H1 (cell line): ENCODE measurements around the gene WFDC5. TPM values are rescaled to one million over a fixed set of nuclear protein-coding genes. Genes with fewer than 3 reads are reported as not detected.

ENCODE experiments used
- CTCF ChIA-PET: fragments of 300-600 bp; sonication (Branson Sonifier 250); formaldehyde crosslinking; loops from one replicate; lab custom pipeline; 2021; ENCODE audit not compliant: partially characterized antibody; lab: Charles Lee
- POLR2A ChIA-PET: fragments of 300-600 bp; sonication (Branson Sonifier 250); formaldehyde crosslinking; loops from one replicate; lab custom pipeline; 2021; ENCODE audit warnings: inconsistent platforms; ENCODE audit not compliant: partially characterized antibody; lab: Charles Lee
- DNase-seq, 2 experiments: peaks; one replicate each; pipeline versions ENCODE4 v3.0.0 to v3.0.0-alpha.2; 2010 to 2022; ENCODE audit warnings: low spot score in 2 of 2, low read depth in 1 of 2, mixed read lengths in 1 of 2
- FAIRE-seq: peaks from 2 replicates; lab custom pipeline; 2011; peaks lifted over from hg19 to GRCh38; lab: Jason Lieb, UNC
- H2AFZ ChIP-seq: 2 replicates; pipeline ENCODE4 v1.8.1; 2012; ENCODE audit warnings: low read length, inconsistent platforms
- H2AK5ac ChIP-seq: 2 replicates; pipeline ENCODE4 v1.6.1; 2013; ENCODE audit warnings: low read depth, low read length
- H2BK120ac ChIP-seq: replicated peaks from 2 replicates; pipeline ENCODE3; 2013; ENCODE audit warnings: low read depth, low read length, inconsistent platforms
- H2BK12ac ChIP-seq: 2 replicates; pipeline ENCODE4 v1.6.1; 2013; ENCODE audit warnings: low read depth, low read length
- H2BK15ac ChIP-seq: 2 replicates; pipeline ENCODE4 v1.6.1; 2013; ENCODE audit warnings: low read length
- H2BK20ac ChIP-seq: 2 replicates; pipeline ENCODE4 v1.6.1; 2013; ENCODE audit warnings: low read length
- H2BK5ac ChIP-seq: 2 replicates; pipeline ENCODE4 v1.6.1; 2013; ENCODE audit warnings: low read depth, low read length
- H3K14ac ChIP-seq: 2 replicates; pipeline ENCODE4 v1.6.1; 2013; ENCODE audit warnings: inconsistent platforms; ENCODE audit not compliant: insufficient read length
- H3K18ac ChIP-seq: 2 replicates; pipeline ENCODE4 v1.6.1; 2013; ENCODE audit warnings: low read length; ENCODE audit errors: extremely low read depth
- H3K23ac ChIP-seq: 2 replicates; pipeline ENCODE4 v1.6.1; 2013; ENCODE audit warnings: inconsistent platforms; ENCODE audit not compliant: insufficient read length
- H3K23me2 ChIP-seq: 2 replicates; pipeline ENCODE4 v1.6.1; 2013; ENCODE audit warnings: low read depth, low read length
- H3K27ac ChIP-seq: 2 replicates; pipeline ENCODE4 v1.6.1; 2011; ENCODE audit warnings: low read depth, low read length, inconsistent platforms
- H3K27me3 ChIP-seq, 4 experiments: replicated peaks in 1 of 4; 1 replicate in 1 of 4; 2 replicates in 3 of 4; pipeline versions ENCODE4 v1.6.1 to v1.8.1; 2011 to 2013; ENCODE audit warnings: low read length in 3 of 4, mild to moderate bottlenecking in 3 of 4, inconsistent platforms in 2 of 4, mixed read lengths in 2 of 4, moderate library complexity in 1 of 4; ENCODE audit not compliant: control insufficient read depth in 3 of 4, insufficient read depth in 3 of 4; ENCODE audit errors: extremely low read depth in 1 of 4
- H3K36me3 ChIP-seq, 4 experiments: 2 replicates each; pipeline versions ENCODE4 v1.6.1 to v1.8.1; 2011 to 2013; ENCODE audit warnings: mild to moderate bottlenecking in 4 of 4, low read length in 3 of 4, moderate library complexity in 2 of 4, control low read depth in 1 of 4, inconsistent platforms in 1 of 4; ENCODE audit not compliant: insufficient read depth in 4 of 4, control insufficient read depth in 2 of 4
- H3K4ac ChIP-seq: replicated peaks from 2 replicates; pipeline ENCODE3; 2013; ENCODE audit warnings: low read length, low read depth, mixed read lengths, inconsistent platforms; ENCODE audit not compliant: insufficient read length
- H3K4me1 ChIP-seq, 4 experiments: replicated peaks in 1 of 4; 1 replicate in 1 of 4; 2 replicates in 3 of 4; pipeline versions ENCODE4 v1.6.1 to v1.8.1; 2011 to 2013; ENCODE audit warnings: low read length in 3 of 4, inconsistent platforms in 2 of 4, mixed read lengths in 1 of 4; ENCODE audit not compliant: insufficient read depth in 4 of 4, control insufficient read depth in 3 of 4
- H3K4me2 ChIP-seq, 2 experiments: 2 replicates each; pipeline versions ENCODE4 v1.6.1 to v1.8.1; 2011 to 2013; ENCODE audit warnings: low read depth in 2 of 2, low read length in 2 of 2, control low read depth in 1 of 2, inconsistent platforms in 1 of 2, mild to moderate bottlenecking in 1 of 2; ENCODE audit not compliant: insufficient read depth in 1 of 2
- H3K4me3 ChIP-seq, 4 experiments: fragments of 200-600, 300-600 bp in 1 of 4; sonication (generic), shearing (Covaris generic), sonication (Bioruptor Twin) in 1 of 4; 2 replicates each; pipeline versions ENCODE4 v1.5.1 to v1.8.1; 2011 to 2016; ENCODE audit warnings: low read length in 4 of 4, low read depth in 3 of 4, control low read depth in 2 of 4, inconsistent platforms in 2 of 4, mild to moderate bottlenecking in 2 of 4, mixed read lengths in 1 of 4, moderate library complexity in 1 of 4; ENCODE audit not compliant: insufficient read depth in 2 of 4; ENCODE audit errors: extremely low read depth in 1 of 4
- H3K56ac ChIP-seq: replicated peaks from 2 replicates; pipeline ENCODE3; 2013; ENCODE audit warnings: low read depth, mild to moderate bottlenecking, mixed read lengths, low read length, inconsistent platforms; ENCODE audit not compliant: insufficient read length
- H3K79me1 ChIP-seq: 2 replicates; pipeline ENCODE4 v1.6.1; 2013; ENCODE audit warnings: low read depth, low read length, control low read depth
- H3K79me2 ChIP-seq, 2 experiments: 2 replicates each; pipeline versions ENCODE4 v1.6.1 to v1.8.1; 2012 to 2013; ENCODE audit warnings: low read length in 2 of 2, mild to moderate bottlenecking in 2 of 2, inconsistent platforms in 1 of 2; ENCODE audit not compliant: insufficient read depth in 2 of 2, control insufficient read depth in 1 of 2
- H3K9ac ChIP-seq, 4 experiments: replicated peaks in 1 of 4; 1 replicate in 1 of 4; 2 replicates in 3 of 4; pipeline versions ENCODE4 v1.6.1 to v1.8.1; 2011 to 2013; ENCODE audit warnings: low read depth in 3 of 4, low read length in 3 of 4, control low read depth in 2 of 4, mild to moderate bottlenecking in 2 of 4, moderate library complexity in 2 of 4, inconsistent platforms in 1 of 4; ENCODE audit errors: extremely low read depth in 1 of 4
- H3K9me3 ChIP-seq, 2 experiments: 2 replicates each; pipeline versions ENCODE4 v1.6.1 to v1.8.1; 2012 to 2013; ENCODE audit warnings: mild to moderate bottlenecking in 2 of 2, moderate library complexity in 2 of 2, control low read depth in 1 of 2, inconsistent platforms in 1 of 2, low read depth in 1 of 2, low read length in 1 of 2, mixed read lengths in 1 of 2; ENCODE audit not compliant: insufficient read depth in 2 of 2
- H4K20me1 ChIP-seq, 2 experiments: replicated peaks in 1 of 2; 2 replicates each; pipeline versions ENCODE3 to v1.8.1; 2011 to 2013; ENCODE audit warnings: inconsistent platforms in 2 of 2, low read length in 2 of 2, mild to moderate bottlenecking in 1 of 2; ENCODE audit not compliant: insufficient read depth in 2 of 2, control insufficient read depth in 1 of 2
- H4K5ac ChIP-seq: 2 replicates; pipeline ENCODE4 v1.6.1; 2013; ENCODE audit warnings: low read length, low read depth, mixed read lengths, inconsistent platforms; ENCODE audit not compliant: insufficient read length
- H4K8ac ChIP-seq: 2 replicates; pipeline ENCODE4 v1.8.0; 2013; ENCODE audit warnings: mild to moderate bottlenecking, moderate library complexity, low read length, inconsistent platforms; ENCODE audit not compliant: insufficient read depth; ENCODE audit errors: extremely low read depth
- H4K91ac ChIP-seq: replicated peaks from 2 replicates; pipeline ENCODE3; 2013; ENCODE audit warnings: low read length, mixed read lengths, inconsistent platforms; ENCODE audit not compliant: insufficient read length
- CBX8 ChIP-seq: fragments of 300-800, 300-1000 bp; sonication (generic); IDR thresholded peaks from 2 replicates; pipeline ENCODE4 v1.7.1; 2016; ENCODE audit warnings: low read depth, low read length, borderline replicate concordance
- CEBPB ChIP-seq: IDR thresholded peaks from 2 replicates; pipeline ENCODE4 v1.6.1; 2012; ENCODE audit warnings: low read depth, low read length
- JUND ChIP-seq: IDR thresholded peaks from 2 replicates; pipeline ENCODE4 v1.6.1; 2011; ENCODE audit warnings: mild to moderate bottlenecking, improper control_type of control experiment, low read length
- MAFK ChIP-seq: IDR thresholded peaks from 2 replicates; pipeline ENCODE4 v1.6.1; 2012; ENCODE audit warnings: low read depth, mild to moderate bottlenecking, improper control_type of control experiment, low read length
- USF2 ChIP-seq: IDR thresholded peaks from 2 replicates; pipeline ENCODE4 v1.6.1; 2011; ENCODE audit warnings: low read length, improper control_type of control experiment
- WGBS, 2 experiments: shearing (Covaris generic) in 1 of 2; methylation state at CpG; one replicate each; pipeline versions ENCODE4 v1.1.6 to v1.1.7; 2013 to 2015; ENCODE audit warnings: low lambda C conversion rate in 2 of 2, mixed read lengths in 2 of 2, inconsistent platforms in 1 of 2, low coverage in 1 of 2, missing lambda C conversion rate in 1 of 2; ENCODE audit not compliant: insufficient replicate concordance in 2 of 2, insufficient coverage in 1 of 2, insufficient read length in 1 of 2; ENCODE audit errors: extremely low coverage in 1 of 2, missing lambda C conversion rate in 1 of 2; 5-methylcytosine and 5-hydroxymethylcytosine counted together
- polyA plus RNA-seq, 7 experiments: library from polyadenylated mRNA; depleted of rRNA in 3 of 7; stranded (reverse) in 5 of 7; unstranded in 2 of 7; fragments of >200 nt in 5 of 7; fragments of 200-250 nt in 2 of 7; gene quantifications; 1 replicate in 5 of 7; 2 replicates in 1 of 7; 4 replicates in 1 of 7; pipeline versions ENCODE4 v1.2.1 to v1.2.3, GENCODE V29; 2011 to 2013; ENCODE audit warnings: missing spikeins in 2 of 7, mixed read lengths in 2 of 7
- total RNA-seq: library from RNA; stranded (reverse); fragmentation: NEBNext Ultra II Directional; extraction: Animal tissue kit (Norgen Biotek cat#: 25700); gene quantifications from 2 replicates; pipeline ENCODE4 v1.2.1, GENCODE V29; 2021

Gene WFDC5
- total and polyA plus RNA-seq, 2 of the 8 experiments (the other 6 are each of a cell fraction or from before 2014, with no cell fraction given): not detected

- H3K9ac ChIP-seq: no peak overlapping the region
- no peak overlapping the region for H3K27ac ChIP-seq
- peaks cover 0 to 8% of the 10 kb centered on the region in 2 experiments; a peak in 2 of 4 replicates for H3K9me3 ChIP-seq
- H3K36me3 ChIP-seq: peaks cover 0 to 5% (median 0%) of the 10 kb centered on the region in 4 experiments; a peak in 1 of 8 replicates
- no peak overlapping the region for H2AK5ac ChIP-seq
- no peak overlapping the region for H4K91ac ChIP-seq
- H2BK12ac ChIP-seq: no peak overlapping the region
- H3K4me3 ChIP-seq: no peak overlapping the region
- DNase-seq (no peak), FAIRE-seq (no peak)
- H4K5ac ChIP-seq: no peak overlapping the region
- WGBS, 2 experiments: 89% methylated on average over 11 of the region's 11 CpGs; no CpG with 5 or more reads in 1 of the 2 experiments
- peaks cover 3 to 4% of the 10 kb centered on the region in 2 experiments for H4K20me1 ChIP-seq
- H3K79me1 ChIP-seq: no peaks in the 10 kb centered on the region
- no peak overlapping the region for H2BK5ac ChIP-seq
- no peak overlapping the region for H3K56ac ChIP-seq
- H3K23ac ChIP-seq: no peak overlapping the region
- H3K4me1 ChIP-seq: peaks cover 0 to 7% (median 2%) of the 10 kb centered on the region in 4 experiments; a peak in 5 of 7 replicates
- no peak overlapping the region; the same call in 1 of the 2 replicates for H2BK15ac ChIP-seq
- no peaks in the 10 kb centered on the region for H3K79me2 ChIP-seq
- no peak overlapping the region for H4K8ac ChIP-seq
- H3K23me2 ChIP-seq: no peaks in the 10 kb centered on the region
- no peak overlapping the region for H3K14ac ChIP-seq
- H3K4ac ChIP-seq: no peak overlapping the region
- no peak overlapping the region for H3K18ac ChIP-seq
- H3K4me2 ChIP-seq: no peak overlapping the region
- POLR2A ChIA-PET: interaction anchor here (0.8 to 1.7 kb wide), 3 partner anchors 20 to 82 kb away, joined by 3 to 6 read pairs (median 4); partner anchors contain the start of gene WFDC5
- H2BK120ac ChIP-seq: no peak overlapping the region
- no peak overlapping the region for H2BK20ac ChIP-seq
- H2AFZ ChIP-seq: no peak overlapping the region
- H3K27me3 ChIP-seq: peaks cover 5 to 26% (median 20%) of the 10 kb centered on the region in 4 experiments
- CTCF ChIA-PET: interaction anchor here (0.6 to 17.6 kb wide), 30 partner anchors 8 to 206 kb away, joined by 3 to 233 read pairs (median 8); partner anchors contain the start of gene WFDC5
- no peak for TF ChIP-seq JUND
- no peak for TF ChIP-seq MAFK
- TF ChIP-seq CBX8: no peak
- TF ChIP-seq CEBPB: no peak
- no peak for TF ChIP-seq USF2
Measured at GRCh38 chr20:45094864-45095574, 20.0 kb downstream of the WFDC5 start.
